HCT116 (cell line): ENCODE results near the gene TAAR5.

Experiments used
- CTCF ChIP-seq, 3 experiments: fragments of 200-600 bp in 1 of 3; sonication (generic) in 1 of 3; IDR thresholded peaks in 2 of 3; conservative IDR thresholded peaks in 1 of 3; 2 replicates each; pipeline ENCODE4 v1.5.1; 2012 to 2017; ENCODE audit warnings: low read depth in 2 of 3, low read length in 2 of 3, antibody characterized with exemption in 1 of 3, borderline replicate concordance in 1 of 3, control low read depth in 1 of 3, mild to moderate bottlenecking in 1 of 3, mixed read lengths in 1 of 3, mixed run types in 1 of 3, moderate library complexity in 1 of 3; ENCODE audit not compliant: insufficient read depth in 1 of 3
- ELF1 ChIP-seq: IDR thresholded peaks from 2 replicates; pipeline ENCODE4 v1.6.1; 2012; ENCODE audit warnings: low read depth, borderline replicate concordance
- POLR2A ChIP-seq: IDR thresholded peaks from 2 replicates; pipeline ENCODE4 v1.7.0; 2011; ENCODE audit warnings: borderline replicate concordance; ENCODE audit not compliant: insufficient read depth, insufficient read length; ENCODE audit errors: extremely low read depth
- POLR2AphosphoS5 ChIP-seq: IDR thresholded peaks from 2 replicates; pipeline ENCODE4 v1.6.1; 2011; ENCODE audit warnings: mild to moderate bottlenecking, low read depth, low read length, moderate library complexity
- SRF ChIP-seq: IDR thresholded peaks from 2 replicates; pipeline ENCODE4 v1.6.1; 2012; ENCODE audit warnings: low read depth
- ZFX ChIP-seq: fragments of 450-650 bp; IDR thresholded peaks from 2 replicates; pipeline ENCODE4 v1.6.1; 2017

- TF ChIP-seq CTCF (IDR thresholded peaks at IDR 0.05 in 2 of 3, conservative IDR thresholded peaks at IDR 0.05 in 1 of 3; ENCODE audit: borderline replicate concordance in 1 of 3, insufficient read depth in 1 of 3, low read depth in 2 of 3, low read length in 2 of 3) (no peak), POLR2AphosphoS5 (no peak), ELF1 (no peak), SRF (no peak), ZFX (no peak), POLR2A (no peak)
Measured at GRCh38 chr6:132548746-132549463, 40.6 kb downstream of the TAAR5 start.
